ENCODE data around the gene COL4A1. TPM values are rescaled to one million over a fixed set of nuclear protein-coding genes. Genes with fewer than 3 reads are reported as not detected.

Gene COL4A1
- polyA plus RNA-seq, 6 donors from 2014 or later, result not detected

GRCh38 chr13:110239280-110240125 lies 67.5 kb downstream of the COL4A1 start:
- no peaks in the 10 kb centered on the region for H3K36me3 Mint-ChIP-seq
- peaks cover 0 to 1% (median 0%) of the 10 kb centered on the region in 7 donors for H3K9me3 Mint-ChIP-seq
- no peak overlapping the region for H3K27ac Mint-ChIP-seq
- H3K4me1 Mint-ChIP-seq, result no peaks in the 10 kb centered on the region
- H3K27me3 Mint-ChIP-seq, result peaks cover 8 to 28% (median 19%) of the 10 kb centered on the region in 3 donors
- no peak overlapping the region for H3K4me3 Mint-ChIP-seq
- ATAC-seq (ENCODE audit: low read depth in 2 of 2), result no peak
- no peak for DNase-seq

GRCh38 chr13:110238818-110239195 lies 68.2 kb downstream of the COL4A1 start:
- DNase-seq (no peak), ATAC-seq (ENCODE audit: low read depth in 2 of 2) (no peak)
- H3K36me3 Mint-ChIP-seq, result no peaks in the 10 kb centered on the region
- peaks cover 0 to 1% (median 0%) of the 10 kb centered on the region in 7 donors for H3K9me3 Mint-ChIP-seq
- no peak overlapping the region for H3K27ac Mint-ChIP-seq
- H3K4me1 Mint-ChIP-seq, result no peaks in the 10 kb centered on the region
- no peak overlapping the region for H3K4me3 Mint-ChIP-seq
- H3K27me3 Mint-ChIP-seq, result peaks cover 11 to 26% (median 24%) of the 10 kb centered on the region in 3 donors

GRCh38 chr13:110237875-110238817 lies 68.8 kb downstream of the COL4A1 start:
- Mint-ChIP-seq H3K4me1 (no peaks in the 10 kb centered on the region), H3K4me3 (no peak overlapping the region), H3K27me3 (peaks cover 18 to 30% (median 29%) of the 10 kb centered on the region in 3 donors), H3K9me3 (peaks cover 0 to 1% (median 0%) of the 10 kb centered on the region in 7 donors), H3K36me3 (no peaks in the 10 kb centered on the region), H3K27ac (no peak overlapping the region)
- no peak for DNase-seq
- no peak for ATAC-seq (ENCODE audit: low read depth in 2 of 2)

GRCh38 chr13:110236831-110237261 lies 70.1 kb downstream of the COL4A1 start:
- Mint-ChIP-seq H3K4me3 (no peak overlapping the region), H3K36me3 (no peaks in the 10 kb centered on the region), H3K27ac (no peak overlapping the region), H3K4me1 (no peaks in the 10 kb centered on the region), H3K9me3 (peaks cover 0 to 1% (median 0%) of the 10 kb centered on the region in 7 donors), H3K27me3 (peaks cover 25 to 38% (median 32%) of the 10 kb centered on the region in 3 donors)
- DNase-seq (no peak), ATAC-seq (ENCODE audit: low read depth in 2 of 2) (no peak)

DNA sequence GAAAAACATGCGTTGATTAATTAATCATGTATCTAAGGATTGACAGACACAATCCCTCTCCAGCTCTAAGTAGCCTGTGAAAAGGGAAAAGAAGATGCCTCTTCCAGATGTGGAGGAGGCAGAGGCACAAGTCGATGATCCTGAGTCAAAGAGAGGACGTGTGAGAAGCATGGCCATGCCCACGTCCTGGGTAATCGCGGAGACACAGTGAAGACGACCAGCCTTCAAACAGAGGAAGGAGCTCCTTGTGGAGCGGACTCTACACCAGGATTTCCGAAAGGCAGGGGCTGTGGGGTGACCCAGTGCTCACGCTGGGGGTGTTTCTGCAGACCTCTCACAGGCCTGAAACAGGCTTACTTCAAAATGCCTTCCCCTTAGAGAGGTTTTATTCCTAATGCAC lies 70.5 kb downstream of the COL4A1 start:
- peaks cover 0 to 1% (median 0%) of the 10 kb centered on the region in 7 donors for H3K9me3 Mint-ChIP-seq
- H3K4me3 Mint-ChIP-seq, result no peak overlapping the region
- DNase-seq (no peak), ATAC-seq (ENCODE audit: low read depth in 2 of 2) (no peak)
- H3K27ac Mint-ChIP-seq, result no peak overlapping the region
- H3K4me1 Mint-ChIP-seq, result no peaks in the 10 kb centered on the region
- peaks cover 28 to 40% (median 31%) of the 10 kb centered on the region in 3 donors for H3K27me3 Mint-ChIP-seq
- H3K36me3 Mint-ChIP-seq, result no peaks in the 10 kb centered on the region

DNA sequence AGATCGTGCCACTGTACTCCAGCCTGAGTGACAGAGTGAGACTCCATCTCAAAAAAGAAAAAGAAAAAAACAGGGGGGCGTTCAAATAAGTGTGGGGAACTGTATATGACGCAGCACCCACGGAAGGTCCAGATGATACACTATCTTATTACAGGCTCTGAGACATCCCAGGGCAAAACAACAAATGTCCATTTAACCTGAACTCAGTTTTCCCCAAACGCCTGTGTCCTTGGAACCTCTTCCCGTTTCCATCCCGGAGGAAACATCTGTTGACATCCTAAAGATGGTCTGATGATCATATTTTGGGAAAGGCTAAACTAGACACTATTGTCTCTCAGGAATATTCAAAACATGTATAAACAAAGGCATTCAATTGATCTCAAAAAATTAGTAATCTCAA lies 72.4 kb downstream of the COL4A1 start:
- ATAC-seq (ENCODE audit: low read depth in 2 of 2), result no peak
- Mint-ChIP-seq H3K27ac (no peak overlapping the region), H3K27me3 (peaks cover 29 to 50% (median 43%) of the 10 kb centered on the region in 3 donors)

GRCh38 chr13:110233951-110234280 lies 73.0 kb downstream of the COL4A1 start:
- Mint-ChIP-seq H3K4me3 (no peak overlapping the region), H3K36me3 (no peaks in the 10 kb centered on the region), H3K27ac (no peak overlapping the region), H3K4me1 (no peaks in the 10 kb centered on the region), H3K9me3 (peaks cover 0 to 5% (median 0%) of the 10 kb centered on the region in 7 donors), H3K27me3 (peaks cover 27 to 50% (median 44%) of the 10 kb centered on the region in 3 donors)
- DNase-seq (no peak), ATAC-seq (ENCODE audit: low read depth in 2 of 2) (no peak)

More for the DNA sequence above, 72.4 kb downstream of the COL4A1 start:
- Mint-ChIP-seq H3K4me1 (no peaks in the 10 kb centered on the region), H3K4me3 (no peak overlapping the region), H3K36me3 (no peaks in the 10 kb centered on the region), H3K9me3 (peaks cover 0 to 5% (median 0%) of the 10 kb centered on the region in 7 donors)
- DNase-seq, result no peak

DNA sequence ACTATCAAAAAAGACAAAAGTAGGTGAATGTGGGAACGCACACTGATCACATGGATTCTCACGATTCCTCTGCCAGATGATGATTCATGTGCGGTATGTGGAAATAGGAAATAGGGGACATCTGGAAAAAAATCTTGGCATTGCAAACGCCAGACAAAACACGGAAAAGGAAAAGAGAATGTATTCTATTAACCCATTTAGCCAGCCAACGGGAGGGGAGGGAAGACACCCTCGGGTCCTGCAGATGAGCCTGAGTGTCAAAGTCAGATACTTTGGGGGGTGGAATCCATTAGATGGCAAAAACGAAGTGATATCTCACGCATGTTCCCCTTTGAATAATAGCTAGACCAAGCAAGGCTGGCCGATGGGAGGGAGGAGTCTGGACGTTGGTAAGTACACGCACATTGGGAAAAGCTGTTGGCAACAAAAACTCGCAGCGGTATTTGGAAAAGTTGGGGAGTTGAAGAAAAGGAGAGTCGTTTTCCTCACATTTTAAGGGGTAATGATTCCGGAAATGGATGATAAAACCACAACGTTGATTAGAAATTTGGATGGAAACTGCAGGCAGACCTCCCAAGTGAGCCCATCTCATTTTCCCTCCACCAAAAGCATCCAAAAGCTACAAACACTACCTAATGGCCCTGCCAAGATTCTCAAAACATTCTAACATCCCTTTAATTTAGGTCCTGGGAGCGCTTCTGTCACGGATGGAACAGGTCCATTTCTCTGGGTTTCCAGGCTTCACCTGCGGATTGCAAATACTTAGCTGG lies 73.6 kb downstream of the COL4A1 start:
- H3K27me3 Mint-ChIP-seq, result peaks cover 24 to 52% (median 49%) of the 10 kb centered on the region in 3 donors
- no peaks in the 10 kb centered on the region for H3K4me1 Mint-ChIP-seq
- ATAC-seq (ENCODE audit: low read depth in 2 of 2) (no peak), DNase-seq (no peak)
- peaks cover 0 to 5% (median 0%) of the 10 kb centered on the region in 7 donors for H3K9me3 Mint-ChIP-seq
- no peak overlapping the region for H3K27ac Mint-ChIP-seq
- no peaks in the 10 kb centered on the region for H3K36me3 Mint-ChIP-seq
- H3K4me3 Mint-ChIP-seq, result no peak overlapping the region

- no peak for DNase-seq
- no peak overlapping the region for H3K4me3 Mint-ChIP-seq
- H3K27me3 Mint-ChIP-seq, result peaks cover 19 to 54% (median 52%) of the 10 kb centered on the region in 3 donors
These were observed 74.2 kb downstream of the COL4A1 start for GRCh38 chr13:110232756-110233155.

DNA sequence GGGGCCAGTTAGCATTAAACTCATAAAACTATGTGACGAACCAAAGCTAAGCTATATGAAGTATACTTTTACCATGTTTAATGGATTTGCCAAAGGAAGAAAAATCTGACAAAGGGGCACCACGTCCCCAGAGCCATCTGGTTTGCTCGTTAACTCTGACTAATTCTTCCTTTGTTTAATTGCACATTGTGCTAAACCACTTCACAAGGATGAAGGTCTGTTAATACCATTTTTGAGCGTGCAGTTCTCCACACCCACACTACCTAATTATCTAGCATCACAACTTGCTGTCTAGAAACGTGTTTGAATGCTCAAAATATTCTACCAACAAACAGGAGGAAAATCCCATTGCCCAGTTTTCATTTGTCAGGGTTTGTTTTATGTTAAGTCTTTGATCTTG lies 74.8 kb downstream of the COL4A1 start:
- ATAC-seq (ENCODE audit: low read depth in 2 of 2) (no peak), DNase-seq (no peak)
- Mint-ChIP-seq H3K27me3 (peaks cover 20 to 52% (median 49%) of the 10 kb centered on the region in 3 donors), H3K27ac (no peak overlapping the region), H3K4me3 (no peak overlapping the region), H3K9me3 (peaks cover 0 to 5% (median 0%) of the 10 kb centered on the region in 7 donors), H3K4me1 (no peaks in the 10 kb centered on the region), H3K36me3 (no peaks in the 10 kb centered on the region)

More at GRCh38 chr13:110232756-110233155, 74.2 kb downstream of the COL4A1 start:
- no peaks in the 10 kb centered on the region for H3K4me1 Mint-ChIP-seq
- ATAC-seq (ENCODE audit: low read depth in 2 of 2), result no peak
- H3K9me3 Mint-ChIP-seq, result peaks cover 0 to 5% (median 0%) of the 10 kb centered on the region in 7 donors
- H3K27ac Mint-ChIP-seq, result no peak overlapping the region
- H3K36me3 Mint-ChIP-seq, result no peaks in the 10 kb centered on the region

GRCh38 chr13:110231348-110232047 lies 75.5 kb downstream of the COL4A1 start:
- Mint-ChIP-seq H3K4me1 (no peaks in the 10 kb centered on the region), H3K9me3 (peaks cover 0 to 5% (median 0%) of the 10 kb centered on the region in 7 donors), H3K27me3 (peaks cover 23 to 50% (median 45%) of the 10 kb centered on the region in 3 donors), H3K27ac (no peak overlapping the region), H3K36me3 (no peaks in the 10 kb centered on the region), H3K4me3 (no peak overlapping the region)
- ATAC-seq (ENCODE audit: low read depth in 2 of 2) (no peak), DNase-seq (no peak)

- Mint-ChIP-seq H3K4me3 (no peak overlapping the region), H3K9me3 (peaks cover 0 to 4% (median 0%) of the 10 kb centered on the region in 7 donors), H3K27ac (peak overlapping the region in 1 of 6 donors; percentile 20), H3K4me1 (no peaks in the 10 kb centered on the region), H3K36me3 (no peaks in the 10 kb centered on the region), H3K27me3 (peaks cover 20 to 45% (median 40%) of the 10 kb centered on the region in 3 donors)
- ATAC-seq (ENCODE audit: low read depth in 2 of 2), result no peak
- no peak for DNase-seq
These were observed 76.2 kb downstream of the COL4A1 start for GRCh38 chr13:110230661-110231347.

All from naive B cell (primary cell).